ENCODE results near the gene CREB5.

Gene CREB5

GRCh38 chr7:28498636-28499035 is 86.3 kb downstream of the CREB5 start:
- TF ChIP-seq NFIC (IDR thresholded peaks at IDR 0.05) (no peak), FOXM1 (IDR thresholded peaks at IDR 0.05; ENCODE audit: borderline replicate concordance, low read depth) (no peak), TAF1 (IDR thresholded peaks at IDR 0.05; ENCODE audit: low read depth) (no peak), EP300 (IDR thresholded peaks at IDR 0.05; ENCODE audit: borderline replicate concordance) (no peak), EGR1 (IDR thresholded peaks at IDR 0.05) (no peak), TEAD4 (IDR thresholded peaks at IDR 0.05) (no peak), CEBPB (IDR thresholded peaks at IDR 0.05) (no peak), CREB1 (IDR thresholded peaks at IDR 0.05; ENCODE audit: low read depth) (no peak), USF1 (IDR thresholded peaks at IDR 0.05) (no peak), ZBTB7A (IDR thresholded peaks at IDR 0.05; ENCODE audit: low read depth) (no peak), TCF12 (IDR thresholded peaks at IDR 0.05; ENCODE audit: low read depth) (no peak), MAX (IDR thresholded peaks at IDR 0.05) (no peak), REST (IDR thresholded peaks at IDR 0.05; ENCODE audit: low read depth) (no peak), RAD21 (IDR thresholded peaks at IDR 0.05; ENCODE audit: low read depth) (no peak), YY1 (IDR thresholded peaks at IDR 0.05; ENCODE audit: low read depth) (no peak)

- TF ChIP-seq ZBTB7A (IDR thresholded peaks at IDR 0.05; ENCODE audit: low read depth) (no peak), RAD21 (IDR thresholded peaks at IDR 0.05; ENCODE audit: low read depth) (no peak), TAF1 (IDR thresholded peaks at IDR 0.05; ENCODE audit: low read depth) (no peak), EGR1 (IDR thresholded peaks at IDR 0.05) (no peak), FOXM1 (IDR thresholded peaks at IDR 0.05; ENCODE audit: borderline replicate concordance, low read depth) (no peak), TCF12 (IDR thresholded peaks at IDR 0.05; ENCODE audit: low read depth) (no peak), YY1 (IDR thresholded peaks at IDR 0.05; ENCODE audit: low read depth) (no peak), CREB1 (IDR thresholded peaks at IDR 0.05; ENCODE audit: low read depth) (no peak)
Measured at GRCh38 chr7:28500138-28500537, 87.8 kb downstream of the CREB5 start.

GRCh38 chr7:28502408-28502807 is 90.1 kb downstream of the CREB5 start:
- no peak for TF ChIP-seq USF1 (IDR thresholded peaks at IDR 0.05)
- no peak for TF ChIP-seq ZBTB7A (IDR thresholded peaks at IDR 0.05; ENCODE audit: low read depth)
- TF ChIP-seq TAF1 (IDR thresholded peaks at IDR 0.05; ENCODE audit: low read depth): no peak
- TF ChIP-seq MAX (IDR thresholded peaks at IDR 0.05): no peak
- TF ChIP-seq TCF12 (IDR thresholded peaks at IDR 0.05; ENCODE audit: low read depth): no peak
- TF ChIP-seq EP300 (IDR thresholded peaks at IDR 0.05; ENCODE audit: borderline replicate concordance): no peak
- TF ChIP-seq CREB1 (IDR thresholded peaks at IDR 0.05; ENCODE audit: low read depth): no peak
- TF ChIP-seq CEBPB (IDR thresholded peaks at IDR 0.05): no peak

GRCh38 chr7:28503396-28503795 is 91.1 kb downstream of the CREB5 start:
- no peak for TF ChIP-seq MAX (IDR thresholded peaks at IDR 0.05)
- TF ChIP-seq ZBTB7A (IDR thresholded peaks at IDR 0.05; ENCODE audit: low read depth): no peak

- TF ChIP-seq USF1 (IDR thresholded peaks at IDR 0.05): no peak
- TF ChIP-seq RAD21 (IDR thresholded peaks at IDR 0.05; ENCODE audit: low read depth): no peak
- TF ChIP-seq MAX (IDR thresholded peaks at IDR 0.05): no peak
- no peak for TF ChIP-seq EGR1 (IDR thresholded peaks at IDR 0.05)
- no peak for TF ChIP-seq YY1 (IDR thresholded peaks at IDR 0.05; ENCODE audit: low read depth)
- no peak for TF ChIP-seq CREB1 (IDR thresholded peaks at IDR 0.05; ENCODE audit: low read depth)
- no peak for TF ChIP-seq FOXM1 (IDR thresholded peaks at IDR 0.05; ENCODE audit: borderline replicate concordance, low read depth)
- no peak for TF ChIP-seq TAF1 (IDR thresholded peaks at IDR 0.05; ENCODE audit: low read depth)
- no peak for TF ChIP-seq TCF12 (IDR thresholded peaks at IDR 0.05; ENCODE audit: low read depth)
- no peak for TF ChIP-seq ZBTB7A (IDR thresholded peaks at IDR 0.05; ENCODE audit: low read depth)
- no peak for TF ChIP-seq CEBPB (IDR thresholded peaks at IDR 0.05)
- TF ChIP-seq EP300 (IDR thresholded peaks at IDR 0.05; ENCODE audit: borderline replicate concordance): no peak
- TF ChIP-seq REST (IDR thresholded peaks at IDR 0.05; ENCODE audit: low read depth): no peak
- no peak for TF ChIP-seq NFIC (IDR thresholded peaks at IDR 0.05)
- no peak for TF ChIP-seq TEAD4 (IDR thresholded peaks at IDR 0.05)
Measured at GRCh38 chr7:28505014-28505413, 92.7 kb downstream of the CREB5 start.
